ENCODE data around the gene NOTCH1. TPM values are rescaled to one million over a fixed set of nuclear protein-coding genes. Genes with fewer than 3 reads are reported as not detected.

NOTCH1 gene
- total and polyA plus RNA-seq, 2 of the 8 experiments (the other 6 are each of a cell fraction or from before 2014, with no cell fraction given) = 6.9 to 55.6 TPM

DNA sequence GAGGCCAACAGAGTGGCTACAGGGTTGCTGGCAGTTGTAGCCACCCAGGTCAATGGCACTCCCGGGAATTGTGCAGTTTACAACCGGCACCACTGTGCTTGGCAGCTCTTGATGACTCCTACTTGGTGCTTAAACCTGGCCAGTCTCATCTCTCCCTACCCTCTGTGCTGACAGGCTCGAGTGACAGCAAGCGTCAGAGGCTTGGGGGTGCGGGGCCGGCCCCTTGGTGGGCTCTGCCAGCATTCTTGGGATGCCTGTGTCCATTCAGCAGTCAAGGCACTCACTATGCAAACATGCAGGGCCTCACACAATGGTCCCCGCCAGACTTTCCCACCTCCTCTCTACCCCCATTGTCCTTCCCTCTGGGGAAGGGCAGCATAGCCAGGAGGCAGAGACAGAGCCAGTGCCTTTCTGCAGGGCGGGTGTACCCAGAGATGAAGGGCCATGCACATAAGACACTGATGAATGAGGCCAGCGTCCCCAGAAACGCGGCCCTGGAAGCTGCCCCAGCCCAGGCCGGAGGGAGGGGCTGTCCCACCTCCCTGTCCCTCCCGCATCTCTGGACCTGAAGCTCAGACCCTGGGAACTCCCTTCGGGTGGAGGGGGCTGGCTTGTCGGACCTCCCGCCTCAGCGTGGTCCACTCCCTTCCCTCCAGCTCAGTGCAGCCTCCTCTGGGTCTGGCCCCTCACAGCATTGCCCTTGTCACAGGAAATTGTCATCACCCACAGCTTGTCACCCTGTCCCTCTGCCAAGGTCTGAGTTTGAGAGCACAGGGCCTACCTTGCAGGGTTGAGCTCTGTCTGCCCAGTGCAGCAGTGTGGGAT lies 26.4 kb upstream of the NOTCH1 start (continued):
- TF ChIP-seq, protein P1, sequence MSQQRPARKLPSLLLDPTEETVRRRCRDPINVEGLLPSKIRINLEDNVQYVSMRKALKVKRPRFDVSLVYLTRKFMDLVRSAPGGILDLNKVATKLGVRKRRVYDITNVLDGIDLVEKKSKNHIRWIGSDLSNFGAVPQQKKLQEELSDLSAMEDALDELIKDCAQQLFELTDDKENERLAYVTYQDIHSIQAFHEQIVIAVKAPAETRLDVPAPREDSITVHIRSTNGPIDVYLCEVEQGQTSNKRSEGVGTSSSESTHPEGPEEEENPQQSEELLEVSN (IDR thresholded peaks at IDR 0.05) = peak; percentile 40; the same call in 1 of the 2 replicates
- TF ChIP-seq EP300 (IDR thresholded peaks at IDR 0.05; ENCODE audit: borderline replicate concordance in 1 of 2, low read depth in 2 of 2, low read length in 2 of 2) (peak in 1 of 2 experiments; percentile 93; a peak in 1 of 3 replicates), NANOG (IDR thresholded peaks at IDR 0.05; ENCODE audit: insufficient read depth, low read depth, low read length, poor library complexity, severe bottlenecking) (peak; percentile 51), ZNF274 (IDR thresholded peaks at IDR 0.05; ENCODE audit: borderline replicate concordance, extremely low read depth, low read length) (no peak), SP2 (IDR thresholded peaks at IDR 0.05; ENCODE audit: low read length) (no peak), PHF8 (conservative IDR thresholded peaks at IDR 0.05; ENCODE audit: low read depth, low read length) (no peak), RNF2 (IDR thresholded peaks at IDR 0.05; ENCODE audit: borderline replicate concordance, low read depth, low read length, missing control alignments, poor library complexity, severe bottlenecking) (no peak), FOSL1 (IDR thresholded peaks at IDR 0.05; ENCODE audit: insufficient read depth, low read depth, low read length) (no peak), BACH1 (IDR thresholded peaks at IDR 0.05; ENCODE audit: low read length) (peak; percentile 66; the same call in 1 of the 2 replicates), ASH2L (IDR thresholded peaks at IDR 0.05; ENCODE audit: low read length) (no peak), SUZ12 (IDR thresholded peaks at IDR 0.05; ENCODE audit: low read length) (no peak), CBX5 (IDR thresholded peaks at IDR 0.05; ENCODE audit: low read depth, low read length) (no peak), SRF (IDR thresholded peaks at IDR 0.05; ENCODE audit: low read depth, low read length) (no peak), BRCA1 (IDR thresholded peaks at IDR 0.05; ENCODE audit: low read depth, low read length) (no peak), CTBP2 (IDR thresholded peaks at IDR 0.05; ENCODE audit: borderline replicate concordance, insufficient read depth, insufficient read length, low read length) (peak; percentile 100), MAFK (IDR thresholded peaks at IDR 0.05; ENCODE audit: low read depth, low read length) (no peak)
- TF ChIP-seq, protein P2, sequence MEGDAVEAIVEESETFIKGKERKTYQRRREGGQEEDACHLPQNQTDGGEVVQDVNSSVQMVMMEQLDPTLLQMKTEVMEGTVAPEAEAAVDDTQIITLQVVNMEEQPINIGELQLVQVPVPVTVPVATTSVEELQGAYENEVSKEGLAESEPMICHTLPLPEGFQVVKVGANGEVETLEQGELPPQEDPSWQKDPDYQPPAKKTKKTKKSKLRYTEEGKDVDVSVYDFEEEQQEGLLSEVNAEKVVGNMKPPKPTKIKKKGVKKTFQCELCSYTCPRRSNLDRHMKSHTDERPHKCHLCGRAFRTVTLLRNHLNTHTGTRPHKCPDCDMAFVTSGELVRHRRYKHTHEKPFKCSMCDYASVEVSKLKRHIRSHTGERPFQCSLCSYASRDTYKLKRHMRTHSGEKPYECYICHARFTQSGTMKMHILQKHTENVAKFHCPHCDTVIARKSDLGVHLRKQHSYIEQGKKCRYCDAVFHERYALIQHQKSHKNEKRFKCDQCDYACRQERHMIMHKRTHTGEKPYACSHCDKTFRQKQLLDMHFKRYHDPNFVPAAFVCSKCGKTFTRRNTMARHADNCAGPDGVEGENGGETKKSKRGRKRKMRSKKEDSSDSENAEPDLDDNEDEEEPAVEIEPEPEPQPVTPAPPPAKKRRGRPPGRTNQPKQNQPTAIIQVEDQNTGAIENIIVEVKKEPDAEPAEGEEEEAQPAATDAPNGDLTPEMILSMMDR (IDR thresholded peaks at IDR 0.05; ENCODE audit: control extremely low read depth in 1 of 3, insufficient read depth in 1 of 3, low read depth in 1 of 3, low read length in 3 of 3) = no peak
- TF ChIP-seq, protein P3, sequence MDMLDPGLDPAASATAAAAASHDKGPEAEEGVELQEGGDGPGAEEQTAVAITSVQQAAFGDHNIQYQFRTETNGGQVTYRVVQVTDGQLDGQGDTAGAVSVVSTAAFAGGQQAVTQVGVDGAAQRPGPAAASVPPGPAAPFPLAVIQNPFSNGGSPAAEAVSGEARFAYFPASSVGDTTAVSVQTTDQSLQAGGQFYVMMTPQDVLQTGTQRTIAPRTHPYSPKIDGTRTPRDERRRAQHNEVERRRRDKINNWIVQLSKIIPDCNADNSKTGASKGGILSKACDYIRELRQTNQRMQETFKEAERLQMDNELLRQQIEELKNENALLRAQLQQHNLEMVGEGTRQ (IDR thresholded peaks at IDR 0.05; ENCODE audit: low read length) = no peak
